Glutamatergic neuron (in vitro differentiated cells): ENCODE data around the gene ERCC5. TPM values are rescaled to one million over a fixed set of nuclear protein-coding genes. Genes with fewer than 3 reads are reported as not detected.

Experiments used
- DNase-seq: peaks from one replicate; pipeline ENCODE4 v3.0.0; 2022
- H3K27ac Mint-ChIP-seq: one replicate; pipeline ENCODE4 v1.8.0; 2020; ENCODE audit warnings: mild to moderate bottlenecking, mixed read lengths, inconsistent platforms; ENCODE audit not compliant: unreplicated experiment
- H3K27me3 Mint-ChIP-seq: one replicate; pipeline ENCODE4 v1.8.0; 2020; ENCODE audit warnings: mild to moderate bottlenecking, moderate library complexity, mixed read lengths, inconsistent platforms; ENCODE audit not compliant: unreplicated experiment
- H3K36me3 Mint-ChIP-seq: one replicate; pipeline ENCODE4 v1.8.0; 2020; ENCODE audit warnings: mild to moderate bottlenecking, mixed read lengths, inconsistent platforms; ENCODE audit not compliant: unreplicated experiment
- H3K4me1 Mint-ChIP-seq: one replicate; pipeline ENCODE4 v1.8.0; 2020; ENCODE audit warnings: mild to moderate bottlenecking, low read depth, mixed read lengths, inconsistent platforms; ENCODE audit not compliant: unreplicated experiment
- H3K4me3 Mint-ChIP-seq: one replicate; pipeline ENCODE4 v1.8.0; 2020; ENCODE audit warnings: mild to moderate bottlenecking, mixed read lengths, inconsistent platforms; ENCODE audit not compliant: unreplicated experiment
- H3K9me3 Mint-ChIP-seq: one replicate; pipeline ENCODE4 v1.8.0; 2020; ENCODE audit warnings: mild to moderate bottlenecking, moderate library complexity, mixed read lengths, inconsistent platforms; ENCODE audit not compliant: unreplicated experiment
- total RNA-seq: library from RNA; stranded (reverse); fragmentation: NEBNext Ultra II Directional; extraction: Animal tissue kit (Norgen Biotek cat#: 25700); gene quantifications from one replicate; pipeline ENCODE4 v1.2.1, GENCODE V29; 2021; ENCODE audit not compliant: unreplicated experiment
- TF ChIP-seq, protein P1 (sequence below): fragments of 200-600 bp; sonication (generic); IDR thresholded peaks from one replicate; pipeline ENCODE4 v1.5.0; 2021; ENCODE audit not compliant: partially characterized antibody, unreplicated experiment

ERCC5 gene
- total RNA-seq, 1 donor from 2014 or later, result 40.8 TPM

DNA sequence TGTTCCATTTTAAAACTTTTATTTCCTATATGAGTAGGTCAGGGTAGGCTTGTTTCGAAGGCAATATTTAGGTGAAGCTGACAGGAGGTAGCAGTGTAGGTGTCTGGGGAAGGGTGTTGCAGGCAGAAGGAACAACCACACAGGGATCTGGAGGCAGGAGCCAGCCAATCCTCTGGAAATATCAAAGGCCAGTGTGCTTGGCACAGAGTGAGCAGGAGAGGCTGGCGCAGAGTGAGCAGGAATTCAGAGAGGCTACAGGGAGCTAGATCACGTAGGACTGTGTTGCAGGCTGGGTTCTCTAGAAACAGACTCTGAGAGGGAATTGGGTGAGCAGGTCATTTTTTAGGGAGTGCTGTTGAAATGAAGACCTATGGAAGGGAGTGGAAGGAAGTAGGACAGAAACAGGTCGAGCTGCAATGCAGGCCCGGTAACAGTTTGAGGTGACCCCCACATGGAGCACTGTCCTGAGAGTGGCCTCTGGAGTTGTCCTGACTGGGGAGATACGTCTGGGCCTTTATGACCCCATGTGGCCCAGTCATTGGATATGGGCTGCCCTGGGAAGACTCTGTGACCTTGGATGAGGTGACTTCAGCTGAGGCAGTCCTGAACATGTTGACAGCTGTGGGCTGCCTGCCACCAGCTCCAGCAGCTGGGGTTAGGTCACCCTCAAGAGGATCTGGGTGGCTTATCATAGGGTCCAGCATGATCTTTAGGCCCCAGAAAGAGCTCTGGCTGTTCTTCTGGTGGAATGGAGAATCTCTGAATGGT, 51.7 kb downstream of the ERCC5 start:
- DNase-seq, result no peak
- no peak overlapping the region for H3K4me3 Mint-ChIP-seq
- TF ChIP-seq, protein P1, sequence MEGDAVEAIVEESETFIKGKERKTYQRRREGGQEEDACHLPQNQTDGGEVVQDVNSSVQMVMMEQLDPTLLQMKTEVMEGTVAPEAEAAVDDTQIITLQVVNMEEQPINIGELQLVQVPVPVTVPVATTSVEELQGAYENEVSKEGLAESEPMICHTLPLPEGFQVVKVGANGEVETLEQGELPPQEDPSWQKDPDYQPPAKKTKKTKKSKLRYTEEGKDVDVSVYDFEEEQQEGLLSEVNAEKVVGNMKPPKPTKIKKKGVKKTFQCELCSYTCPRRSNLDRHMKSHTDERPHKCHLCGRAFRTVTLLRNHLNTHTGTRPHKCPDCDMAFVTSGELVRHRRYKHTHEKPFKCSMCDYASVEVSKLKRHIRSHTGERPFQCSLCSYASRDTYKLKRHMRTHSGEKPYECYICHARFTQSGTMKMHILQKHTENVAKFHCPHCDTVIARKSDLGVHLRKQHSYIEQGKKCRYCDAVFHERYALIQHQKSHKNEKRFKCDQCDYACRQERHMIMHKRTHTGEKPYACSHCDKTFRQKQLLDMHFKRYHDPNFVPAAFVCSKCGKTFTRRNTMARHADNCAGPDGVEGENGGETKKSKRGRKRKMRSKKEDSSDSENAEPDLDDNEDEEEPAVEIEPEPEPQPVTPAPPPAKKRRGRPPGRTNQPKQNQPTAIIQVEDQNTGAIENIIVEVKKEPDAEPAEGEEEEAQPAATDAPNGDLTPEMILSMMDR, result no peak
- H3K4me1 Mint-ChIP-seq, result no peaks in the 10 kb centered on the region
- H3K27me3 Mint-ChIP-seq, result peaks cover 4% of the 10 kb centered on the region
- H3K27ac Mint-ChIP-seq, result no peak overlapping the region
- H3K9me3 Mint-ChIP-seq, result peaks cover 2% of the 10 kb centered on the region
- H3K36me3 Mint-ChIP-seq, result no peaks in the 10 kb centered on the region

DNA sequence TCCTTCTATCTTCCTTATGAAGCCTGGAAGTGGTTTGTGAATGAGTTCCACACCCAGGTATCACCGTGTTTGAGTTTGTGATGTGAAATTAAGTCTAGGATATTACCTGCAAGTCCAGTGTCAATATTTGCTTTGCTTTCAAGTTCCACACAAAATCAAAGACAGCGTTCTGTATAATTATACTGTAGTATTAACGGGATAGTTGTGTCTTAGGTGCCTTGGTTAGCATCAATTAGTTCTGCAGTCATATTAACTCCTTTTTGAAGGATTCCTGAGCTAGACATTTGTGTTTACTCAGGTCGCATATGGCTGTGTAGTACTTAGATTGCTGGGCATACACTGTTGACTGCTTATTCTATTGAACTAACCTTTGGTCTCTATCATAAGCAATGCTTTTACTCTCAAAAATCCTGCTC, 54.4 kb downstream of the ERCC5 start:
- H3K27me3 Mint-ChIP-seq, result peaks cover 3% of the 10 kb centered on the region

DNA sequence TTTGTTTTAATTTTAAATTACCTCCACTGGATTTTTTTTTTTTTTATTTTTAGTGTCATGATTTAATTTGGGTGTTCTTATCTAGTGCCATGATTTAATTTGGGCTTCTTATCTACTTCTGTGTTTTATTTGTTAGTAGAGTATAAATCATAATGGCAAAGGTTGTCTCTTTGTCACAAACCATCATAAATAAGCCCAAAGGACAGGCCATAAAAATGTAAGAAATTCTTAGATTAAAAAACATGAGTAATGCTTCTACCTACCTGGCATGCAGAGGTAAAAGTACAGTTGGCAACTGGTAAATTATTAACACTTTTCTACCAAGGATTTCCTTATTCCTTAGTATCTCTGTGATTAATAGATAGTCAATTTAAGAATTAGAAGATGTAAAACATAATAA, 55.2 kb downstream of the ERCC5 start:
- H3K4me3 Mint-ChIP-seq, result no peak overlapping the region
- peaks cover 3% of the 10 kb centered on the region for H3K27me3 Mint-ChIP-seq
- H3K4me1 Mint-ChIP-seq, result peaks cover 2% of the 10 kb centered on the region
- no peak overlapping the region for H3K27ac Mint-ChIP-seq
- no peaks in the 10 kb centered on the region for H3K36me3 Mint-ChIP-seq
- H3K9me3 Mint-ChIP-seq, result peaks cover 4% of the 10 kb centered on the region
- no peak for DNase-seq
- TF ChIP-seq, protein P1, result no peak

More for the DNA sequence above, 54.4 kb downstream of the ERCC5 start:
- TF ChIP-seq, protein P1, result no peak
- no peaks in the 10 kb centered on the region for H3K4me1 Mint-ChIP-seq
- peaks cover 4% of the 10 kb centered on the region for H3K9me3 Mint-ChIP-seq
- H3K27ac Mint-ChIP-seq, result no peak overlapping the region
- DNase-seq, result no peak
- no peak overlapping the region for H3K4me3 Mint-ChIP-seq
- no peaks in the 10 kb centered on the region for H3K36me3 Mint-ChIP-seq

DNA sequence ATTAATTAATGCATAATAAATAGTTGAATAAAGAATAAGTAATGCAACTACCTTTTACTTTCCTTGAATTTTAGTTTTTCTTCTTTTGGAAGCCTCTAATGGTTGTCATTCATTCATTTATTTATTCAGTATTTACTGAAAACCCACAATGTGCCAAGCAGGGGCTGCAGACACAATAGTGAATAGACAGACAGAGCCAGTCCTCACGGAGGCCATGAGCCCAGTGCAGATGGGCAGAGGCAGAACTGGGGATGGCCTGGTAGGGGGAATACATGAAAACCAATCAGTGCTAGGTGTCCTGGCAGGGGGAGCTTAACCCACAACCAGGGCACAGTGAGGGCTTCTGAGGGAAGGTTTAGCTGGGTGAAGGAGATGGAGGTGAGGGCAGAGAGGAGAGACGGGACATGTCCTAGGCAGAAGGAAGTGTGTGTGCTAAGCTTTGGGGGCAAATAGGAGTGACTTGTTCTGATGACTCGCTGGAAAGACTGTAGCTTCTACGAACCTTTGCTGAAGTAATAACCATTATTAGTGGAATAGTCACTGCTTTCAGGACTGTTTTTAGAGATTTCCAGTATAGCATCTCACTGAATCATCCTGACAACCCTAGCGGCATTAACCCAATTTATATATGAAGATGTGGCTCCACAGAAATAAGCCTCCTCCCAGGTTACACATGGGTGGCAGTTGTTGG, 55.9 kb downstream of the ERCC5 start:
- TF ChIP-seq, protein P1, result no peak
- Mint-ChIP-seq H3K9me3 (peaks cover 4% of the 10 kb centered on the region), H3K4me3 (no peak overlapping the region), H3K27me3 (peaks cover 3% of the 10 kb centered on the region), H3K36me3 (no peaks in the 10 kb centered on the region), H3K27ac (no peak overlapping the region), H3K4me1 (peaks cover 5% of the 10 kb centered on the region)
- no peak for DNase-seq
